ENCODE results near the gene RMND1.
"Not testable (repeated sequence)": the region's sequence is repeated elsewhere in the genome, so short reads cannot be mapped to it uniquely, and the experiment has no call there.

RMND1 gene

GRCh38 chr6:151413372-151414145, 38.4 kb downstream of the RMND1 start:
- no peak for DNase-seq

- DNase-seq: peak; percentile 85
Observed at GRCh38 chr6:151412909-151413308, 39.0 kb downstream of the RMND1 start.

- no peak for DNase-seq
Observed at GRCh38 chr6:151409679-151410078, 42.2 kb downstream of the RMND1 start.

GRCh38 chr6:151409260-151409659, 42.7 kb downstream of the RMND1 start:
- no peak for DNase-seq

GRCh38 chr6:151408858-151409257, 43.1 kb downstream of the RMND1 start:
- no peak for DNase-seq

GRCh38 chr6:151403919-151404308, 48.0 kb downstream of the RMND1 start:
- no peak for DNase-seq

- DNase-seq: no peak
Observed at GRCh38 chr6:151402228-151402627, 49.7 kb downstream of the RMND1 start.

GRCh38 chr6:151400473-151400872, 51.5 kb downstream of the RMND1 start:
- peak; percentile 76 for DNase-seq

- DNase-seq: no peak
Observed at GRCh38 chr6:151399679-151400078, 52.2 kb downstream of the RMND1 start.

- DNase-seq: no peak
Observed at GRCh38 chr6:151393410-151393809, 58.5 kb downstream of the RMND1 start.

GRCh38 chr6:151392427-151392826, 59.5 kb downstream of the RMND1 start:
- DNase-seq: peak; percentile 8

GRCh38 chr6:151391471-151392413, 60.2 kb downstream of the RMND1 start, which contains the start of gene ZBTB2:
Gene ZBTB2 (minus strand): TSS chr6:151391559. CDS start chr6:151373637, 17,922 bp downstream.
- DNase-seq: peak; percentile 42

- no peak for DNase-seq
Observed at GRCh38 chr6:151390851-151391470, 61.0 kb downstream of the RMND1 start.

GRCh38 chr6:151390276-151390850, 61.6 kb downstream of the RMND1 start:
- peak; percentile 97 for DNase-seq

- no peak for DNase-seq
Observed at GRCh38 chr6:151389618-151390275, 62.2 kb downstream of the RMND1 start.

- DNase-seq: no peak
Observed at GRCh38 chr6:151388997-151389617, 62.8 kb downstream of the RMND1 start.

- DNase-seq: no peak
Observed at GRCh38 chr6:151388236-151388635, 63.7 kb downstream of the RMND1 start.

GRCh38 chr6:151387175-151387970, 64.6 kb downstream of the RMND1 start:
- no peak for DNase-seq

GRCh38 chr6:151385177-151385576, 66.7 kb downstream of the RMND1 start:
- DNase-seq: no peak

GRCh38 chr6:151384151-151384550, 67.8 kb downstream of the RMND1 start:
- DNase-seq: no peak

- DNase-seq: not testable (repeated sequence)
Observed at GRCh38 chr6:151382631-151383030, 69.3 kb downstream of the RMND1 start.
